ENCODE results near the gene TMEM108.

Gene TMEM108

GRCh38 chr3:133439563-133439962, 401.4 kb downstream of the TMEM108 start:
- DNase-seq, result no peak

- DNase-seq, result no peak
These were observed 402.5 kb downstream of the TMEM108 start for GRCh38 chr3:133440652-133441051.

- no peak for DNase-seq
These were observed 403.7 kb downstream of the TMEM108 start for GRCh38 chr3:133441867-133442270.

GRCh38 chr3:133442518-133442917, 404.3 kb downstream of the TMEM108 start:
- DNase-seq, result no peak

- no peak for DNase-seq
These were observed 405.6 kb downstream of the TMEM108 start for GRCh38 chr3:133443649-133444422.

- no peak for DNase-seq
These were observed 406.2 kb downstream of the TMEM108 start for GRCh38 chr3:133444423-133444774.

- no peak for DNase-seq
These were observed 406.9 kb downstream of the TMEM108 start for GRCh38 chr3:133445108-133445507.
